Breast epithelium (tissue), 3 donors: ENCODE results near the gene RABAC1.

Experiments
- CTCF ChIP-seq, 3 donors: fragments of 450-650 bp; IDR thresholded peaks; one replicate each; pipeline ENCODE4 v1.5.1; 2016 to 2017; ENCODE audit warnings: antibody characterized with exemption in 3 of 3, mild to moderate bottlenecking in 3 of 3, moderate library complexity in 3 of 3
- POLR2A ChIP-seq: fragments of 450-650 bp; IDR thresholded peaks from one replicate; pipeline ENCODE4 v1.6.1; 2016; ENCODE audit warnings: antibody characterized with exemption, mild to moderate bottlenecking, moderate library complexity

- TF ChIP-seq CTCF (IDR thresholded peaks at IDR 0.05) (no peak), POLR2A (no peak)
Measured at GRCh38 chr19:41945135-41945766, 13.9 kb downstream of the RABAC1 start.
